ENCODE results near the gene STX16.

STX16 gene

GRCh38 chr20:58676161-58676560 is 25.1 kb downstream of the STX16 start:
- Mint-ChIP-seq H3K36me3 (peaks cover 30 to 69% of the 10 kb centered on the region in 2 donors), H3K27ac (no peak overlapping the region), H3K4me3 (no peak overlapping the region), H3K9me3 (no peaks in the 10 kb centered on the region), H3K27me3 (no peaks in the 10 kb centered on the region), H3K4me1 (peaks cover 0 to 1% of the 10 kb centered on the region in 2 donors)
- DNase-seq (no peak), ATAC-seq (replicated peaks) (no peak)

- Mint-ChIP-seq H3K4me1 (peaks cover 0 to 1% of the 10 kb centered on the region in 2 donors), H3K27ac (no peak overlapping the region), H3K27me3 (no peaks in the 10 kb centered on the region), H3K36me3 (peaks cover 29 to 68% of the 10 kb centered on the region in 2 donors), H3K9me3 (no peaks in the 10 kb centered on the region), H3K4me3 (no peak overlapping the region)
- no peak for ATAC-seq (replicated peaks)
- no peak for DNase-seq
Measured at GRCh38 chr20:58677079-58677604, 26.1 kb downstream of the STX16 start.

- H3K4me1 Mint-ChIP-seq, result peaks cover 0 to 1% of the 10 kb centered on the region in 2 donors
- DNase-seq, result no peak
- no peak overlapping the region for H3K27ac Mint-ChIP-seq
- H3K36me3 Mint-ChIP-seq, result peaks cover 29 to 71% of the 10 kb centered on the region in 2 donors
- H3K9me3 Mint-ChIP-seq, result no peaks in the 10 kb centered on the region
- no peak overlapping the region for H3K4me3 Mint-ChIP-seq
- no peaks in the 10 kb centered on the region for H3K27me3 Mint-ChIP-seq
- no peak for ATAC-seq (replicated peaks)
Measured at GRCh38 chr20:58677808-58678207, 26.7 kb downstream of the STX16 start.

- no peak for ATAC-seq (replicated peaks)
- no peak overlapping the region for H3K27ac Mint-ChIP-seq
Measured at GRCh38 chr20:58678806-58679205, 27.7 kb downstream of the STX16 start.

GRCh38 chr20:58682656-58683531 is 31.8 kb downstream of the STX16 start:
- no peak overlapping the region for H3K27ac Mint-ChIP-seq
- DNase-seq, result no peak
- H3K9me3 Mint-ChIP-seq, result no peaks in the 10 kb centered on the region
- peaks cover 24 to 49% of the 10 kb centered on the region in 2 donors for H3K36me3 Mint-ChIP-seq
- ATAC-seq (replicated peaks), result no peak
- no peak overlapping the region for H3K4me3 Mint-ChIP-seq
- H3K4me1 Mint-ChIP-seq, result peaks cover 0 to 1% of the 10 kb centered on the region in 2 donors
- no peaks in the 10 kb centered on the region for H3K27me3 Mint-ChIP-seq

More at GRCh38 chr20:58678806-58679205, 27.7 kb downstream of the STX16 start:
- peaks cover 24 to 63% of the 10 kb centered on the region in 2 donors for H3K36me3 Mint-ChIP-seq
- peaks cover 0 to 1% of the 10 kb centered on the region in 2 donors for H3K4me1 Mint-ChIP-seq
- H3K4me3 Mint-ChIP-seq, result no peak overlapping the region
- no peaks in the 10 kb centered on the region for H3K9me3 Mint-ChIP-seq
- no peak for DNase-seq
- no peaks in the 10 kb centered on the region for H3K27me3 Mint-ChIP-seq

GRCh38 chr20:58684291-58684690 is 33.2 kb downstream of the STX16 start:
- Mint-ChIP-seq H3K27me3 (no peaks in the 10 kb centered on the region), H3K4me1 (peaks cover 0 to 2% of the 10 kb centered on the region in 2 donors), H3K4me3 (no peak overlapping the region), H3K36me3 (peaks cover 21 to 52% of the 10 kb centered on the region in 2 donors), H3K9me3 (no peaks in the 10 kb centered on the region), H3K27ac (no peak overlapping the region)
- ATAC-seq (replicated peaks) (no peak), DNase-seq (no peak)

GRCh38 chr20:58685988-58686387 is 34.9 kb downstream of the STX16 start:
- H3K9me3 Mint-ChIP-seq, result no peaks in the 10 kb centered on the region
- H3K27ac Mint-ChIP-seq, result no peak overlapping the region
- ATAC-seq (replicated peaks), result no peak
- no peak overlapping the region for H3K4me3 Mint-ChIP-seq
- H3K36me3 Mint-ChIP-seq, result peaks cover 16 to 42% of the 10 kb centered on the region in 2 donors
- no peaks in the 10 kb centered on the region for H3K27me3 Mint-ChIP-seq
- no peak for DNase-seq
- H3K4me1 Mint-ChIP-seq, result peaks cover 4 to 6% of the 10 kb centered on the region in 2 donors

- peaks cover 20 to 35% of the 10 kb centered on the region in 2 donors for H3K36me3 Mint-ChIP-seq
- H3K4me1 Mint-ChIP-seq, result peaks cover 8 to 9% of the 10 kb centered on the region in 2 donors
Measured at GRCh38 chr20:58688414-58688813, 37.3 kb downstream of the STX16 start.

GRCh38 chr20:58688840-58689239 is 37.8 kb downstream of the STX16 start:
- DNase-seq (no peak), ATAC-seq (replicated peaks) (no peak)
- Mint-ChIP-seq H3K4me1 (peaks cover 12% of the 10 kb centered on the region in 2 donors), H3K27me3 (no peaks in the 10 kb centered on the region), H3K27ac (peak overlapping the region; percentile 31), H3K36me3 (peaks cover 22 to 35% of the 10 kb centered on the region in 2 donors), H3K9me3 (no peaks in the 10 kb centered on the region), H3K4me3 (no peak overlapping the region)

More at GRCh38 chr20:58688414-58688813, 37.3 kb downstream of the STX16 start:
- no peaks in the 10 kb centered on the region for H3K27me3 Mint-ChIP-seq
- DNase-seq (no peak), ATAC-seq (replicated peaks) (no peak)
- no peak overlapping the region for H3K4me3 Mint-ChIP-seq
- H3K9me3 Mint-ChIP-seq, result no peaks in the 10 kb centered on the region
- H3K27ac Mint-ChIP-seq, result no peak overlapping the region

- peaks cover 15 to 24% of the 10 kb centered on the region in 2 donors for H3K36me3 Mint-ChIP-seq
Measured at GRCh38 chr20:58690396-58691135, 39.5 kb downstream of the STX16 start.

GRCh38 chr20:58691773-58692578 is 40.9 kb downstream of the STX16 start:
- H3K4me1 Mint-ChIP-seq, result peaks cover 13% of the 10 kb centered on the region in 2 donors
- no peak for DNase-seq
- H3K9me3 Mint-ChIP-seq, result no peaks in the 10 kb centered on the region
- no peak for ATAC-seq (replicated peaks)
- H3K27me3 Mint-ChIP-seq, result no peaks in the 10 kb centered on the region
- peaks cover 11 to 14% of the 10 kb centered on the region in 2 donors for H3K36me3 Mint-ChIP-seq
- H3K4me3 Mint-ChIP-seq, result peak overlapping the region in 1 of 2 donors; percentile 49
- peak overlapping the region; percentile 78 for H3K27ac Mint-ChIP-seq

More at GRCh38 chr20:58690396-58691135, 39.5 kb downstream of the STX16 start:
- DNase-seq (no peak), ATAC-seq (replicated peaks) (no peak)
- H3K27me3 Mint-ChIP-seq, result no peaks in the 10 kb centered on the region
- no peaks in the 10 kb centered on the region for H3K9me3 Mint-ChIP-seq
- H3K27ac Mint-ChIP-seq, result no peak overlapping the region
- peaks cover 13% of the 10 kb centered on the region in 2 donors for H3K4me1 Mint-ChIP-seq
- no peak overlapping the region for H3K4me3 Mint-ChIP-seq

- Mint-ChIP-seq H3K27me3 (no peaks in the 10 kb centered on the region), H3K4me3 (peak within 1 kb of the TSS; percentile 79 to 82), H3K27ac (peak within 1 kb of the TSS; percentile 78), H3K9me3 (no peaks in the 10 kb centered on the region), H3K36me3 (peaks cover 14 to 16% of the 10 kb centered on the region in 2 donors), H3K4me1 (peaks cover 13% of the 10 kb centered on the region in 2 donors)
- ATAC-seq (replicated peaks) (peak; percentile 96), DNase-seq (peak; percentile 41)
Measured at GRCh38 chr20:58692579-58693225, 41.6 kb downstream of the STX16 start, which contains the start of gene NPEPL1. NPEPL1 (plus strand) TSS chr20:58692800; CDS start chr20:58692901, 101 bp downstream.
